Vagina (tissue), 2 donors: ENCODE data around the gene MRGPRD.

ENCODE experiments used
- POLR2AphosphoS5 ChIP-seq, 2 donors: sonication (generic); formaldehyde crosslinking; IDR thresholded peaks; one replicate each; pipeline ENCODE4 v1.9.0; 2017; ENCODE audit warnings: antibody characterized with exemption in 2 of 2, mild to moderate bottlenecking in 2 of 2, low read depth in 1 of 2; ENCODE audit not compliant: insufficient read depth in 1 of 2
- TF ChIP-seq, protein P1 (sequence below), 3 experiments: fragments of 450-650 bp in 2 of 3; fragments of 200-600 bp in 1 of 3; sonication (generic) in 1 of 3; IDR thresholded peaks; one replicate each; pipeline ENCODE4 v1.5.1; 2017 to 2019; ENCODE audit warnings: antibody characterized with exemption in 3 of 3, mild to moderate bottlenecking in 2 of 3, moderate library complexity in 2 of 3

DNA sequence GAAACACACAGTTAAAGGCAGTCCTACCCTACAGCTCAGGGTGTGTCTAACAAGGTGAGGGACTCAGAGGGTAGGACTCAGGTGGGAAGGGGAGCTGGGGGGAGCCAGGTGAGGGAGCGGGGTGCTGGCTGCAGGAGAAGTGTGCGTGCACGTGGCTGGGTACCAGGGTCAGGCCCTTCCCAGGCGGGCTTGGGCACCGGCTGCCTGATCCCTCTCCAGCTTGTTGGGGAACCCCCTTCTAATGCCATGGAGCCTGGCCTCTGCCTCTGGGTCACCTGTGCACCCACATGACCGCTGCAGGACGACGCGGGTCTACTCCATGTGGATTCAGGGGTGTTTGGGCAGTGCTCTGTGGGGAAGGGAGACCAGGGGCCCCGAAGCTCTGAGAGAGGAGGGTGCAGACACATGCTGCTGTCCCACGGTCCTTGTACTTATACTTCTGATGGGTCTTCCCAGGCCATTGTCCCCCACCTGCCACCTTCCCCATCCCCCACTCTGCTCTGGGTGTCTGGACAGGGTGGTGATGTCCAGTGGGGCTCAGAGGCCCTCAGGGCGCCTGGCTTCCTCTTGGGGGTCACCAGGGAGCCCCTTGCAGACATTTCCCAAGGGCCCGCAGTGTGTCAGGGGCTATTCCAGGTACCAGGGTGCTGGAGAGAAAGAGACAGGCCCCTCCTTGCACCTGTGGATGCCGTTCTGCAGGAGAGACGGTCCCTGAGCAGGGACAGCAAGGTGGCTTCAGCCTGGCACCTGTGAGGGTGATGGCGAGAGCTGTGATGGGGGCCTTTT, 10.4 kb upstream of the MRGPRD start:
- TF ChIP-seq, protein P1, sequence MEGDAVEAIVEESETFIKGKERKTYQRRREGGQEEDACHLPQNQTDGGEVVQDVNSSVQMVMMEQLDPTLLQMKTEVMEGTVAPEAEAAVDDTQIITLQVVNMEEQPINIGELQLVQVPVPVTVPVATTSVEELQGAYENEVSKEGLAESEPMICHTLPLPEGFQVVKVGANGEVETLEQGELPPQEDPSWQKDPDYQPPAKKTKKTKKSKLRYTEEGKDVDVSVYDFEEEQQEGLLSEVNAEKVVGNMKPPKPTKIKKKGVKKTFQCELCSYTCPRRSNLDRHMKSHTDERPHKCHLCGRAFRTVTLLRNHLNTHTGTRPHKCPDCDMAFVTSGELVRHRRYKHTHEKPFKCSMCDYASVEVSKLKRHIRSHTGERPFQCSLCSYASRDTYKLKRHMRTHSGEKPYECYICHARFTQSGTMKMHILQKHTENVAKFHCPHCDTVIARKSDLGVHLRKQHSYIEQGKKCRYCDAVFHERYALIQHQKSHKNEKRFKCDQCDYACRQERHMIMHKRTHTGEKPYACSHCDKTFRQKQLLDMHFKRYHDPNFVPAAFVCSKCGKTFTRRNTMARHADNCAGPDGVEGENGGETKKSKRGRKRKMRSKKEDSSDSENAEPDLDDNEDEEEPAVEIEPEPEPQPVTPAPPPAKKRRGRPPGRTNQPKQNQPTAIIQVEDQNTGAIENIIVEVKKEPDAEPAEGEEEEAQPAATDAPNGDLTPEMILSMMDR (IDR thresholded peaks at IDR 0.05): no peak
- no peak for TF ChIP-seq POLR2AphosphoS5 (IDR thresholded peaks at IDR 0.05; ENCODE audit: insufficient read depth in 1 of 2, low read depth in 1 of 2)
